GM18867 (cell line): ENCODE measurements around the gene PIP5K1B.
"Not testable (repeated sequence)": the region's sequence is repeated elsewhere in the genome, so short reads cannot be mapped to it uniquely, and the experiment has no call there.

Source experiments
- ATAC-seq: cut with Tn5 transposase; IDR thresholded peaks from one replicate; pipeline ENCODE4 v1.9.1; 2021; ENCODE audit warnings: mild to moderate bottlenecking, moderate library complexity; ENCODE audit not compliant: unreplicated experiment

The PIP5K1B gene

GRCh38 chr9:68975365-68976043 lies 270.5 kb downstream of the PIP5K1B start:
- no peak for ATAC-seq

- ATAC-seq, result no peak
These were observed 273.0 kb downstream of the PIP5K1B start for GRCh38 chr9:68978066-68978465.

- ATAC-seq, result no peak
These were observed 273.5 kb downstream of the PIP5K1B start for GRCh38 chr9:68978501-68978900.

- ATAC-seq, result no peak
These were observed 274.7 kb downstream of the PIP5K1B start for GRCh38 chr9:68979538-68980314.

- ATAC-seq, result no peak
These were observed 275.4 kb downstream of the PIP5K1B start for GRCh38 chr9:68980341-68980914.

GRCh38 chr9:68981789-68982188 lies 276.7 kb downstream of the PIP5K1B start:
- peak; percentile 52 for ATAC-seq

GRCh38 chr9:68983008-68983411 lies 278.0 kb downstream of the PIP5K1B start:
- ATAC-seq, result peak; percentile 65

GRCh38 chr9:68983522-68984424 lies 278.7 kb downstream of the PIP5K1B start:
- peak; percentile 30 for ATAC-seq

- ATAC-seq, result not testable (repeated sequence)
These were observed 281.9 kb downstream of the PIP5K1B start for GRCh38 chr9:68986949-68987348.

- no peak for ATAC-seq
These were observed 286.4 kb downstream of the PIP5K1B start for GRCh38 chr9:68991457-68991856.

- no peak for ATAC-seq
These were observed 290.7 kb downstream of the PIP5K1B start for GRCh38 chr9:68995776-68996175.

- ATAC-seq, result no peak
These were observed 291.4 kb downstream of the PIP5K1B start for GRCh38 chr9:68996462-68996861.

GRCh38 chr9:68997666-68998065 lies 292.6 kb downstream of the PIP5K1B start:
- no peak for ATAC-seq

- no peak for ATAC-seq
These were observed 293.3 kb downstream of the PIP5K1B start for GRCh38 chr9:68998385-68998784.

- peak; percentile 55 for ATAC-seq
These were observed 293.8 kb downstream of the PIP5K1B start for GRCh38 chr9:68998812-68999211.

GRCh38 chr9:68999393-69000105 lies 294.5 kb downstream of the PIP5K1B start:
- ATAC-seq, result peak; percentile 83

- ATAC-seq, result no peak
These were observed 296.9 kb downstream of the PIP5K1B start for GRCh38 chr9:69001921-69002320.

GRCh38 chr9:69003051-69003450 lies 298.0 kb downstream of the PIP5K1B start:
- ATAC-seq, result no peak

- ATAC-seq, result no peak
These were observed 299.8 kb downstream of the PIP5K1B start for GRCh38 chr9:69004836-69005235.

GRCh38 chr9:69009708-69010107 lies 304.7 kb downstream of the PIP5K1B start:
- ATAC-seq, result no peak
